Measurements from ENCODE around the gene ELOVL3.
"Not testable (repeated sequence)": the region's sequence is repeated elsewhere in the genome, so short reads cannot be mapped to it uniquely, and the experiment has no call there.

Gene ELOVL3

GRCh38 chr10:102229810-102230263, 3.7 kb downstream of the ELOVL3 start:
- peak; percentile 81 for DNase-seq

- DNase-seq, result peak; percentile 72
Observed at GRCh38 chr10:102230264-102230860, 4.3 kb downstream of the ELOVL3 start.

- DNase-seq, result peak; percentile 18
Observed at GRCh38 chr10:102230861-102231356, 4.8 kb downstream of the ELOVL3 start.

GRCh38 chr10:102231357-102232318, 5.5 kb downstream of the ELOVL3 start:
- DNase-seq, result peak; percentile 18

- DNase-seq, result no peak
Observed at GRCh38 chr10:102233997-102234396, 7.9 kb downstream of the ELOVL3 start.

GRCh38 chr10:102234888-102235597, 8.9 kb downstream of the ELOVL3 start:
- DNase-seq, result no peak

- no peak for DNase-seq
Observed at GRCh38 chr10:102235598-102235920, 9.5 kb downstream of the ELOVL3 start.

- DNase-seq, result no peak
Observed at GRCh38 chr10:102236006-102236405, 9.9 kb downstream of the ELOVL3 start.

GRCh38 chr10:102237711-102238252, 11.7 kb downstream of the ELOVL3 start:
- no peak for DNase-seq

GRCh38 chr10:102240467-102241031, 14.4 kb downstream of the ELOVL3 start:
- no peak for DNase-seq

GRCh38 chr10:102241032-102241443, 14.9 kb downstream of the ELOVL3 start:
- no peak for DNase-seq

GRCh38 chr10:102241444-102242117, 15.5 kb downstream of the ELOVL3 start, which contains the start of gene PITX3:
Gene PITX3, minus strand, starts transcription at chr10:102241512. Its CDS starts 9,432 bp downstream, at chr10:102232080.
- peak; percentile 78 for DNase-seq

GRCh38 chr10:102242118-102242485, 16.0 kb downstream of the ELOVL3 start:
- no peak for DNase-seq

- no peak for DNase-seq
Observed at GRCh38 chr10:102243309-102243708, 17.2 kb downstream of the ELOVL3 start.

GRCh38 chr10:102245082-102245931, 19.2 kb downstream of the ELOVL3 start, which contains the start of gene GBF1:
Gene GBF1, plus strand, starts transcription at chr10:102245532. Its CDS starts 13,407 bp downstream, at chr10:102258939.
- DNase-seq, result peak; percentile 99

- no peak for DNase-seq
Observed at GRCh38 chr10:102245932-102246251, 19.8 kb downstream of the ELOVL3 start.

- DNase-seq, result no peak
Observed at GRCh38 chr10:102246261-102246660, 20.2 kb downstream of the ELOVL3 start.

GRCh38 chr10:102247734-102248133, 21.6 kb downstream of the ELOVL3 start:
- DNase-seq, result no peak

GRCh38 chr10:102252508-102252907, 26.4 kb downstream of the ELOVL3 start:
- not testable (repeated sequence) for DNase-seq

- DNase-seq, result no peak
Observed at GRCh38 chr10:102254426-102254825, 28.3 kb downstream of the ELOVL3 start.

- DNase-seq, result no peak
Observed at GRCh38 chr10:102255404-102255803, 29.3 kb downstream of the ELOVL3 start.
